HG03175 (cell line): ENCODE data around the gene CLCF1.

Experiments used
- ATAC-seq: cut with Tn5 transposase; IDR thresholded peaks from one replicate; pipeline ENCODE4 v1.9.1; 2021; ENCODE audit warnings: mild to moderate bottlenecking, moderate library complexity; ENCODE audit not compliant: unreplicated experiment

CLCF1 gene

GRCh38 chr11:67376063-67376820 is 2.8 kb upstream of the CLCF1 start:
- ATAC-seq, result no peak

- ATAC-seq, result no peak
Measured at GRCh38 chr11:67375320-67376055, 2.1 kb upstream of the CLCF1 start.

GRCh38 chr11:67374571-67375281 is 1.3 kb upstream of the CLCF1 start:
- ATAC-seq, result no peak

- ATAC-seq, result no peak
Measured at GRCh38 chr11:67373648-67374570, 511 bp upstream of the CLCF1 start.

GRCh38 chr11:67372321-67372992 is 941 bp downstream of the CLCF1 start:
- ATAC-seq, result no peak

- ATAC-seq, result no peak
Measured at GRCh38 chr11:67371911-67372320, 1.5 kb downstream of the CLCF1 start.

- no peak for ATAC-seq
Measured at GRCh38 chr11:67371189-67371910, 2.0 kb downstream of the CLCF1 start.

- no peak for ATAC-seq
Measured at GRCh38 chr11:67370351-67371076, 2.9 kb downstream of the CLCF1 start.

- no peak for ATAC-seq
Measured at GRCh38 chr11:67369801-67370284, 3.6 kb downstream of the CLCF1 start.

GRCh38 chr11:67369275-67369674 is 4.1 kb downstream of the CLCF1 start:
- no peak for ATAC-seq

GRCh38 chr11:67368621-67369020 is 4.8 kb downstream of the CLCF1 start:
- no peak for ATAC-seq

- ATAC-seq, result no peak
Measured at GRCh38 chr11:67367761-67368227, 5.6 kb downstream of the CLCF1 start.

GRCh38 chr11:67366961-67367760 is 6.2 kb downstream of the CLCF1 start:
- no peak for ATAC-seq

GRCh38 chr11:67366546-67366945 is 6.9 kb downstream of the CLCF1 start:
- ATAC-seq, result no peak

- ATAC-seq, result no peak
Measured at GRCh38 chr11:67365736-67366444, 7.5 kb downstream of the CLCF1 start.

GRCh38 chr11:67364783-67365722 is 8.3 kb downstream of the CLCF1 start:
- no peak for ATAC-seq
